Smooth muscle cell (in vitro differentiated cells): ENCODE results near the gene AGMO. TPM values are rescaled to one million over a fixed set of nuclear protein-coding genes. Genes with fewer than 3 reads are reported as not detected.
A peak's percentile ranks its signal among the peaks of the same experiment; 100 is the strongest.

Experiments used
- DNase-seq: peaks from one replicate; lab custom pipeline; 2025; ENCODE audit not compliant: unreplicated experiment; lab: John Stamatoyannopoulos, UW
- H2AFZ ChIP-seq: fragments of 200-600 bp; sonication (generic); 2 replicates; pipeline ENCODE4 v1.6.0; 2016; ENCODE audit warnings: antibody characterized with exemption, low read depth, mild to moderate bottlenecking
- H3F3A ChIP-seq: fragments of 200-600 bp; sonication (generic); 2 replicates; pipeline ENCODE4 v1.6.0; 2017; ENCODE audit warnings: antibody characterized with exemption, low read depth
- H3K27ac ChIP-seq: fragments of 200-600 bp; sonication (generic); 2 replicates; pipeline ENCODE4 v1.5.1; 2016; ENCODE audit warnings: low read depth, mild to moderate bottlenecking
- H3K27me3 ChIP-seq: fragments of 200-600 bp; sonication (generic); 2 replicates; pipeline ENCODE4 v1.6.1; 2016; ENCODE audit warnings: low read depth, mild to moderate bottlenecking
- H3K36me3 ChIP-seq: fragments of 200-600 bp; sonication (generic); 2 replicates; pipeline ENCODE4 v1.5.1; 2016; ENCODE audit warnings: low read depth
- H3K4me1 ChIP-seq: fragments of 200-600 bp; sonication (generic); 2 replicates; pipeline ENCODE4 v1.5.1; 2016; ENCODE audit warnings: low read depth
- H3K4me2 ChIP-seq: fragments of 200-600 bp; sonication (generic); 2 replicates; pipeline ENCODE4 v1.6.0; 2016; ENCODE audit warnings: mild to moderate bottlenecking
- H3K4me3 ChIP-seq: fragments of 200-600 bp; sonication (generic); 2 replicates; pipeline ENCODE4 v1.5.1; 2016; ENCODE audit warnings: mild to moderate bottlenecking
- H3K79me2 ChIP-seq: fragments of 200-600 bp; sonication (generic); 2 replicates; pipeline ENCODE4 v1.6.0; 2016; ENCODE audit warnings: low read depth, mild to moderate bottlenecking
- H3K9ac ChIP-seq: fragments of 200-600 bp; sonication (generic); 2 replicates; pipeline ENCODE4 v1.6.0; 2016; ENCODE audit warnings: low read depth
- H3K9me3 ChIP-seq: fragments of 200-600 bp; sonication (generic); replicated peaks from 2 replicates; pipeline ENCODE4 v1.5.1; 2016; ENCODE audit warnings: low read depth
- H4K20me1 ChIP-seq: fragments of 200-600 bp; sonication (generic); 2 replicates; pipeline ENCODE4 v1.6.0; 2016; ENCODE audit warnings: low read depth
- CTCF ChIP-seq: fragments of 200-600 bp; sonication (generic); IDR thresholded peaks from 2 replicates; pipeline ENCODE4 v1.5.1; 2017; ENCODE audit warnings: borderline replicate concordance, mild to moderate bottlenecking, antibody characterized with exemption; ENCODE audit not compliant: insufficient read depth, poor library complexity, severe bottlenecking
- WGBS: methylation state at CpG from one replicate; pipeline ENCODE4 v1.1.7; 2016; ENCODE audit warnings: low lambda C conversion rate; 5-methylcytosine and 5-hydroxymethylcytosine counted together
- polyA plus RNA-seq: library from polyadenylated mRNA; unstranded; fragments of >200 nt; fragmentation: Nextera tagmentation; extraction: Ambion mirVana; gene quantifications from 2 replicates; pipeline ENCODE4 v1.2.1, GENCODE V29; 2016
- total RNA-seq: library from RNA; depleted of rRNA; stranded (reverse); fragments of >200 nt; gene quantifications from 2 replicates; pipeline ENCODE4 v1.2.3, GENCODE V29; 2014

AGMO gene
- total and polyA plus RNA-seq, 2 experiments from 2014 or later, result 0.27 to 0.50 TPM

GRCh38 chr7:15199482-15199881, 362.3 kb downstream of the AGMO start:
- Histone ChIP-seq H3K9ac (no peak overlapping the region), H3K9me3 (no peaks in the 10 kb centered on the region), H3K4me1 (no peaks in the 10 kb centered on the region), H3K27me3 (no peaks in the 10 kb centered on the region), H3K79me2 (no peaks in the 10 kb centered on the region), H2AFZ (no peak overlapping the region), H4K20me1 (no peaks in the 10 kb centered on the region), H3K4me2 (no peak overlapping the region), H3F3A (no peaks in the 10 kb centered on the region), H3K27ac (no peak overlapping the region), H3K4me3 (no peak overlapping the region), H3K36me3 (no peaks in the 10 kb centered on the region)
- WGBS, result 86% methylated on average over 1 of the region's 1 CpG
- DNase-seq, result no peak
- TF ChIP-seq CTCF, result peak; percentile 44

- Histone ChIP-seq H3K36me3 (no peaks in the 10 kb centered on the region), H3K9ac (no peak overlapping the region), H3K4me3 (no peak overlapping the region), H3K4me1 (no peaks in the 10 kb centered on the region), H3K4me2 (no peak overlapping the region), H2AFZ (no peak overlapping the region), H3K27ac (no peak overlapping the region), H3K79me2 (no peaks in the 10 kb centered on the region), H3F3A (no peaks in the 10 kb centered on the region), H4K20me1 (no peaks in the 10 kb centered on the region), H3K9me3 (no peaks in the 10 kb centered on the region), H3K27me3 (no peaks in the 10 kb centered on the region)
- WGBS, result 78% methylated on average over 7 of the region's 7 CpGs
- no peak for DNase-seq
- TF ChIP-seq CTCF, result no peak
These were observed 364.5 kb downstream of the AGMO start for GRCh38 chr7:15197042-15197977.

- no peaks in the 10 kb centered on the region for H3K4me1 ChIP-seq
- H4K20me1 ChIP-seq, result no peaks in the 10 kb centered on the region
- H3K9ac ChIP-seq, result no peak overlapping the region
- no peak overlapping the region for H3K27ac ChIP-seq
- TF ChIP-seq CTCF, result no peak
- no peaks in the 10 kb centered on the region for H3K79me2 ChIP-seq
- no peak overlapping the region for H3K4me3 ChIP-seq
- no peaks in the 10 kb centered on the region for H3K27me3 ChIP-seq
- H3K4me2 ChIP-seq, result no peak overlapping the region
- H3F3A ChIP-seq, result no peaks in the 10 kb centered on the region
- H3K9me3 ChIP-seq, result no peaks in the 10 kb centered on the region
- 92% methylated on average over 1 of the region's 1 CpG for WGBS
- no peak overlapping the region for H2AFZ ChIP-seq
- H3K36me3 ChIP-seq, result no peaks in the 10 kb centered on the region
- DNase-seq, result no peak
These were observed 383.8 kb downstream of the AGMO start for GRCh38 chr7:15178065-15178464.
